ENCODE measurements around the gene FBXO11. TPM values are rescaled to one million over a fixed set of nuclear protein-coding genes. Genes with fewer than 3 reads are reported as not detected.

Gene FBXO11
- total RNA-seq, 1 experiment from 2014 or later, result 43.8 TPM

DNA sequence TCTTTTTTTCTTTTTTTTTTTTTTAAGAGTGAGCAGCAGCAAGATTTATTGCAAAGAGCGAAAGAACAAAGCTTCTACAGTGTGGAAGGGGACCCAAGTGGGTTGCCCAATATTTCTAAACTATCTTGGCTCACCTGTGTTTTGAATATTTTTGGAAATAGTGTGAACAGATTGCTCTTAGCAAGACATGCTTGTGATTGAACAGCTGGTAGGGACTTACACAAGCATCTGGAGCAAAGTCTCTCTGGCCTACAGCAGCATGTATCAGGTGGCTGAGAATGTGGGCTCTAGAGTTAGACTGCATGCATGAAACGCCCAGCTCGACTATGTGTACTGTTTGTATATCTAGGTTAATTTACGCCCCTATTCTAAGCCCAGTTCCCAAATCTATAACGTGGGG, 40.3 kb upstream of the FBXO11 start:
- ATAC-seq (no peak), DNase-seq (ENCODE audit: low spot score) (no peak)
- TF ChIP-seq SMAD3 (CRISPR knock-in tag; IDR thresholded peaks at IDR 0.05; ENCODE audit: borderline replicate concordance) (no peak), CREM (CRISPR knock-in tag; IDR thresholded peaks at IDR 0.05) (no peak), MYBL2 (CRISPR knock-in tag; IDR thresholded peaks at IDR 0.05) (no peak), ZNF671 (CRISPR knock-in tag; IDR thresholded peaks at IDR 0.05) (no peak), ZNF121 (CRISPR knock-in tag; IDR thresholded peaks at IDR 0.05) (no peak), EMX1 (CRISPR knock-in tag; IDR thresholded peaks at IDR 0.05) (no peak)
- TF ChIP-seq, protein P1, sequence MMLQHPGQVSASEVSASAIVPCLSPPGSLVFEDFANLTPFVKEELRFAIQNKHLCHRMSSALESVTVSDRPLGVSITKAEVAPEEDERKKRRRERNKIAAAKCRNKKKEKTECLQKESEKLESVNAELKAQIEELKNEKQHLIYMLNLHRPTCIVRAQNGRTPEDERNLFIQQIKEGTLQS (CRISPR knock-in tag; conservative IDR thresholded peaks at IDR 0.05), result no peak
- TF ChIP-seq, protein P2, sequence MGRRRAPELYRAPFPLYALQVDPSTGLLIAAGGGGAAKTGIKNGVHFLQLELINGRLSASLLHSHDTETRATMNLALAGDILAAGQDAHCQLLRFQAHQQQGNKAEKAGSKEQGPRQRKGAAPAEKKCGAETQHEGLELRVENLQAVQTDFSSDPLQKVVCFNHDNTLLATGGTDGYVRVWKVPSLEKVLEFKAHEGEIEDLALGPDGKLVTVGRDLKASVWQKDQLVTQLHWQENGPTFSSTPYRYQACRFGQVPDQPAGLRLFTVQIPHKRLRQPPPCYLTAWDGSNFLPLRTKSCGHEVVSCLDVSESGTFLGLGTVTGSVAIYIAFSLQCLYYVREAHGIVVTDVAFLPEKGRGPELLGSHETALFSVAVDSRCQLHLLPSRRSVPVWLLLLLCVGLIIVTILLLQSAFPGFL (CRISPR knock-in tag; IDR thresholded peaks at IDR 0.05; ENCODE audit: borderline replicate concordance), result no peak
- ChIA-PET POLR2A (no interaction called here), CTCF (no interaction called here)
- H3K27ac Mint-ChIP-seq, result no peak overlapping the region
- no peaks in the 10 kb centered on the region for H3K9me3 Mint-ChIP-seq
- H3K4me1 Mint-ChIP-seq, result no peaks in the 10 kb centered on the region
- no peaks in the 10 kb centered on the region for H3K27me3 Mint-ChIP-seq (ENCODE audit: low read depth)
- no peak overlapping the region for H3K4me3 Mint-ChIP-seq
- no peaks in the 10 kb centered on the region for H3K36me3 Mint-ChIP-seq

DNA sequence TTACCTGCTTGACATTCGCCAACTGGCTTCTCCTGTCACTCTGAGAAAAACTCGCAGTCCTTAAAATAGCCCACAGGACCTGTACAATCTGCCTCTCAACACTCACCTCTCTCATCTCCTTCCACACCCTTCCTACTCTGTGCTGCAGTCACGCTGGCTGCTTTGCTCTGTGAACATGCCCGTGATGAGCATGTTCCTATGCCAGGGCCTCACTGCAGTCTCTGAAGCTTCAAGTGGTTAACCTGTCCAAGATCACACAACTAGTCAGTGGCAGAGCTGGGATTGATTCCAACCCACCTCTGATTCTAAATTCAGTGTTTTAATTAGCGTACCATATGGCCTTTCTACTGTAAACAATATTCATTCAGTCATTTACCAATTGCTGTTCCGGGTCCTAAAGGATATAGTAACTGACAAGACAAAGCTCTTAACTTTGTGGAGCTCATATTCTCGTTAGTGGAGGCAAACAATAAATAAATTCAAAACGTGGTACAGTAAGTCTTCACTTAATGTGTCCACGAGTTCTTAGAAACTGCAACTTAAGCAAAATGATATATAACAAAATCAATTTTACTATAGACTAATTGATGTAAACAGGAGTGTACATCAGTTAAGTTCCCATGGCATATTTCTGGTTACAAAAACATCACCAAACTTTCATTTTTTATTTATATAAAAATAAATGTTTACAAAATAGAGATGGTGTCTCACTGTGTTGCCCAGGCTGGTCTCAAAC, 38.9 kb upstream of the FBXO11 start:
- TF ChIP-seq, protein P3, sequence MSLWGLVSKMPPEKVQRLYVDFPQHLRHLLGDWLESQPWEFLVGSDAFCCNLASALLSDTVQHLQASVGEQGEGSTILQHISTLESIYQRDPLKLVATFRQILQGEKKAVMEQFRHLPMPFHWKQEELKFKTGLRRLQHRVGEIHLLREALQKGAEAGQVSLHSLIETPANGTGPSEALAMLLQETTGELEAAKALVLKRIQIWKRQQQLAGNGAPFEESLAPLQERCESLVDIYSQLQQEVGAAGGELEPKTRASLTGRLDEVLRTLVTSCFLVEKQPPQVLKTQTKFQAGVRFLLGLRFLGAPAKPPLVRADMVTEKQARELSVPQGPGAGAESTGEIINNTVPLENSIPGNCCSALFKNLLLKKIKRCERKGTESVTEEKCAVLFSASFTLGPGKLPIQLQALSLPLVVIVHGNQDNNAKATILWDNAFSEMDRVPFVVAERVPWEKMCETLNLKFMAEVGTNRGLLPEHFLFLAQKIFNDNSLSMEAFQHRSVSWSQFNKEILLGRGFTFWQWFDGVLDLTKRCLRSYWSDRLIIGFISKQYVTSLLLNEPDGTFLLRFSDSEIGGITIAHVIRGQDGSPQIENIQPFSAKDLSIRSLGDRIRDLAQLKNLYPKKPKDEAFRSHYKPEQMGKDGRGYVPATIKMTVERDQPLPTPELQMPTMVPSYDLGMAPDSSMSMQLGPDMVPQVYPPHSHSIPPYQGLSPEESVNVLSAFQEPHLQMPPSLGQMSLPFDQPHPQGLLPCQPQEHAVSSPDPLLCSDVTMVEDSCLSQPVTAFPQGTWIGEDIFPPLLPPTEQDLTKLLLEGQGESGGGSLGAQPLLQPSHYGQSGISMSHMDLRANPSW (CRISPR knock-in tag; conservative IDR thresholded peaks at IDR 0.05; ENCODE audit: low read depth), result no peak
- TF ChIP-seq ZNF416 (CRISPR knock-in tag; IDR thresholded peaks at IDR 0.05), result no peak
- TF ChIP-seq, protein P4, sequence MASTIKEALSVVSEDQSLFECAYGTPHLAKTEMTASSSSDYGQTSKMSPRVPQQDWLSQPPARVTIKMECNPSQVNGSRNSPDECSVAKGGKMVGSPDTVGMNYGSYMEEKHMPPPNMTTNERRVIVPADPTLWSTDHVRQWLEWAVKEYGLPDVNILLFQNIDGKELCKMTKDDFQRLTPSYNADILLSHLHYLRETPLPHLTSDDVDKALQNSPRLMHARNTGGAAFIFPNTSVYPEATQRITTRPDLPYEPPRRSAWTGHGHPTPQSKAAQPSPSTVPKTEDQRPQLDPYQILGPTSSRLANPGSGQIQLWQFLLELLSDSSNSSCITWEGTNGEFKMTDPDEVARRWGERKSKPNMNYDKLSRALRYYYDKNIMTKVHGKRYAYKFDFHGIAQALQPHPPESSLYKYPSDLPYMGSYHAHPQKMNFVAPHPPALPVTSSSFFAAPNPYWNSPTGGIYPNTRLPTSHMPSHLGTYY (CRISPR knock-in tag; IDR thresholded peaks at IDR 0.05), result no peak
- TF ChIP-seq, protein P1 (CRISPR knock-in tag; conservative IDR thresholded peaks at IDR 0.05), result no peak
- TF ChIP-seq ZBTB21 (CRISPR knock-in tag; IDR thresholded peaks at IDR 0.05; ENCODE audit: borderline replicate concordance), result no peak
- no peak for TF ChIP-seq ELF4 (CRISPR knock-in tag; IDR thresholded peaks at IDR 0.05; ENCODE audit: low read depth)
- no peak for TF ChIP-seq SOX15 (CRISPR knock-in tag; IDR thresholded peaks at IDR 0.05)
- TF ChIP-seq TEAD4 (CRISPR knock-in tag; IDR thresholded peaks at IDR 0.05), result no peak
- TF ChIP-seq, protein P5, sequence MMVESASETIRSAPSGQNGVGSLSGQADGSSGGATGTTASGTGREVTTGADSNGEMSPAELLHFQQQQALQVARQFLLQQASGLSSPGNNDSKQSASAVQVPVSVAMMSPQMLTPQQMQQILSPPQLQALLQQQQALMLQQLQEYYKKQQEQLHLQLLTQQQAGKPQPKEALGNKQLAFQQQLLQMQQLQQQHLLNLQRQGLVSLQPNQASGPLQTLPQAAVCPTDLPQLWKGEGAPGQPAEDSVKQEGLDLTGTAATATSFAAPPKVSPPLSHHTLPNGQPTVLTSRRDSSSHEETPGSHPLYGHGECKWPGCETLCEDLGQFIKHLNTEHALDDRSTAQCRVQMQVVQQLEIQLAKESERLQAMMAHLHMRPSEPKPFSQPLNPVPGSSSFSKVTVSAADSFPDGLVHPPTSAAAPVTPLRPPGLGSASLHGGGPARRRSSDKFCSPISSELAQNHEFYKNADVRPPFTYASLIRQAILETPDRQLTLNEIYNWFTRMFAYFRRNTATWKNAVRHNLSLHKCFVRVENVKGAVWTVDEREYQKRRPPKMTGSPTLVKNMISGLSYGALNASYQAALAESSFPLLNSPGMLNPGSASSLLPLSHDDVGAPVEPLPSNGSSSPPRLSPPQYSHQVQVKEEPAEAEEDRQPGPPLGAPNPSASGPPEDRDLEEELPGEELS (CRISPR knock-in tag; IDR thresholded peaks at IDR 0.05), result no peak
- no peak for TF ChIP-seq CBFB (CRISPR knock-in tag; IDR thresholded peaks at IDR 0.05; ENCODE audit: low read depth)
- TF ChIP-seq, protein P6, sequence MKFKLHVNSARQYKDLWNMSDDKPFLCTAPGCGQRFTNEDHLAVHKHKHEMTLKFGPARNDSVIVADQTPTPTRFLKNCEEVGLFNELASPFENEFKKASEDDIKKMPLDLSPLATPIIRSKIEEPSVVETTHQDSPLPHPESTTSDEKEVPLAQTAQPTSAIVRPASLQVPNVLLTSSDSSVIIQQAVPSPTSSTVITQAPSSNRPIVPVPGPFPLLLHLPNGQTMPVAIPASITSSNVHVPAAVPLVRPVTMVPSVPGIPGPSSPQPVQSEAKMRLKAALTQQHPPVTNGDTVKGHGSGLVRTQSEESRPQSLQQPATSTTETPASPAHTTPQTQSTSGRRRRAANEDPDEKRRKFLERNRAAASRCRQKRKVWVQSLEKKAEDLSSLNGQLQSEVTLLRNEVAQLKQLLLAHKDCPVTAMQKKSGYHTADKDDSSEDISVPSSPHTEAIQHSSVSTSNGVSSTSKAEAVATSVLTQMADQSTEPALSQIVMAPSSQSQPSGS (CRISPR knock-in tag; IDR thresholded peaks at IDR 0.05; ENCODE audit: borderline replicate concordance, low read depth), result no peak
- no peak for TF ChIP-seq FOXP1 (CRISPR knock-in tag; IDR thresholded peaks at IDR 0.05; ENCODE audit: borderline replicate concordance)
- no peak for TF ChIP-seq EMX1 (CRISPR knock-in tag; IDR thresholded peaks at IDR 0.05)
- TF ChIP-seq CREB1 (CRISPR knock-in tag; IDR thresholded peaks at IDR 0.05), result no peak
- TF ChIP-seq, protein P7, sequence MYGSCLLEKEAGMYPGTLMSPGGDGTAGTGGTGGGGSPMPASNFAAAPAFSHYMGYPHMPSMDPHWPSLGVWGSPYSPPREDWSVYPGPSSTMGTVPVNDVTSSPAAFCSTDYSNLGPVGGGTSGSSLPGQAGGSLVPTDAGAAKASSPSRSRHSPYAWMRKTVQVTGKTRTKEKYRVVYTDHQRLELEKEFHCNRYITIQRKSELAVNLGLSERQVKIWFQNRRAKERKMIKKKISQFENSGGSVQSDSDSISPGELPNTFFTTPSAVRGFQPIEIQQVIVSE (CRISPR knock-in tag; IDR thresholded peaks at IDR 0.05; ENCODE audit: borderline replicate concordance), result no peak
- TF ChIP-seq ZNF219 (CRISPR knock-in tag; IDR thresholded peaks at IDR 0.05; ENCODE audit: borderline replicate concordance), result no peak
- TF ChIP-seq, protein P2 (CRISPR knock-in tag; IDR thresholded peaks at IDR 0.05; ENCODE audit: borderline replicate concordance), result no peak
- no peak for TF ChIP-seq NR2C2 (CRISPR knock-in tag; IDR thresholded peaks at IDR 0.05)
- no peaks in the 10 kb centered on the region for H3K36me3 Mint-ChIP-seq
- no peaks in the 10 kb centered on the region for H3K27me3 Mint-ChIP-seq (ENCODE audit: low read depth)
- no peak for ATAC-seq
- no peak overlapping the region for H3K27ac Mint-ChIP-seq
- POLR2A ChIA-PET, result interaction anchor here (0.5 kb wide), 1 partner anchor 8 kb away, joined by 3 read pairs; no protein-coding TSS in a partner anchor
- no peak for DNase-seq (ENCODE audit: low spot score)
- CTCF ChIA-PET, result interaction anchor here (0.6 kb wide), 1 partner anchor 162 kb away, joined by 4 read pairs; no protein-coding TSS in a partner anchor
- H3K4me1 Mint-ChIP-seq, result no peaks in the 10 kb centered on the region
- no peak overlapping the region for H3K4me3 Mint-ChIP-seq
- no peaks in the 10 kb centered on the region for H3K9me3 Mint-ChIP-seq
